ENCODE measurements around the gene WDR89. TPM values are rescaled to one million over a fixed set of nuclear protein-coding genes. Genes with fewer than 3 reads are reported as not detected.

Gene WDR89
- total and polyA plus RNA-seq, 2 donors (not counting 1 experiment from before 2014, with no cell fraction given), result 5.9 to 19.0 TPM

DNA sequence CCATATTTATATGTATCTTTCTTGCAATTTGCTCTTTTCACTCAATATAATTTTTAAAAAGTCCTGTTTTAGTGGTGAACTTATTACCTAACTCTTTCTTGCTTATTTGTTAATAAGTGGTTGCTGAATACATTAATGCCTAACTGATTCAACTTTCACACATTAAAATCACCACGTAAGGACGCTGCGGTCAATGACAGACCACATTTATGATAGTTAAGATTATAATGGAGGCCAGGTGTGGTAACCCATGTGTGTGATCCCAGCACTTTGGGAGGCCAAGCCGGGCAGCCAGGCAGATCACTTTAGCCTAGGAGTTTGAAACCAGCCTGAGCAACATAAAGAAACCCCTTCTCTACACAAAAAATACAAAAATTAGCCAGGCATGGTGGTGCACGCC is 37.0 kb downstream of the WDR89 start:
- Mint-ChIP-seq H3K27me3 (no peaks in the 10 kb centered on the region), H3K4me3 (no peak overlapping the region), H3K27ac (peak overlapping the region; percentile 24), H3K4me1 (peaks cover 6% of the 10 kb centered on the region), H3K9me3 (ENCODE audit: insufficient read depth) (no peaks in the 10 kb centered on the region)
- ChIA-PET CTCF (no interaction called here), POLR2A (no interaction called here)
- DNase-seq (no peak), ATAC-seq (ENCODE audit: low read depth) (no peak)
- peaks cover 5 to 7% of the 10 kb centered on the region in 2 donors for H3K4me1 ChIP-seq (ENCODE audit: control insufficient read depth in 2 of 2, insufficient read depth in 2 of 2, low read length in 2 of 2)
- no peak overlapping the region for H3K9ac ChIP-seq (ENCODE audit: low read length)
- intact Hi-C loops (cut with micrococcal nuclease), result no loop called here
- peaks cover 37% of the 10 kb centered on the region for H3K79me2 ChIP-seq (ENCODE audit: control insufficient read depth, insufficient read depth, low read length)
- TF ChIP-seq, protein P1, sequence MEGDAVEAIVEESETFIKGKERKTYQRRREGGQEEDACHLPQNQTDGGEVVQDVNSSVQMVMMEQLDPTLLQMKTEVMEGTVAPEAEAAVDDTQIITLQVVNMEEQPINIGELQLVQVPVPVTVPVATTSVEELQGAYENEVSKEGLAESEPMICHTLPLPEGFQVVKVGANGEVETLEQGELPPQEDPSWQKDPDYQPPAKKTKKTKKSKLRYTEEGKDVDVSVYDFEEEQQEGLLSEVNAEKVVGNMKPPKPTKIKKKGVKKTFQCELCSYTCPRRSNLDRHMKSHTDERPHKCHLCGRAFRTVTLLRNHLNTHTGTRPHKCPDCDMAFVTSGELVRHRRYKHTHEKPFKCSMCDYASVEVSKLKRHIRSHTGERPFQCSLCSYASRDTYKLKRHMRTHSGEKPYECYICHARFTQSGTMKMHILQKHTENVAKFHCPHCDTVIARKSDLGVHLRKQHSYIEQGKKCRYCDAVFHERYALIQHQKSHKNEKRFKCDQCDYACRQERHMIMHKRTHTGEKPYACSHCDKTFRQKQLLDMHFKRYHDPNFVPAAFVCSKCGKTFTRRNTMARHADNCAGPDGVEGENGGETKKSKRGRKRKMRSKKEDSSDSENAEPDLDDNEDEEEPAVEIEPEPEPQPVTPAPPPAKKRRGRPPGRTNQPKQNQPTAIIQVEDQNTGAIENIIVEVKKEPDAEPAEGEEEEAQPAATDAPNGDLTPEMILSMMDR (IDR thresholded peaks at IDR 0.05), result no peak
- no peak for TF ChIP-seq EZH2 (IDR thresholded peaks at IDR 0.05; ENCODE audit: borderline replicate concordance, insufficient read depth, low read depth, low read length, poor library complexity, severe bottlenecking)
- WGBS (ENCODE audit: insufficient coverage), result 100% methylated on average over 1 of the region's 5 CpGs
- no peaks in the 10 kb centered on the region for H3K27me3 ChIP-seq (replicated peaks in 1 of 4; ENCODE audit: control extremely low read depth in 1 of 4, control insufficient read depth in 3 of 4, insufficient read depth in 4 of 4, low read length in 3 of 4)
- H4K20me1 ChIP-seq (ENCODE audit: control insufficient read depth, insufficient read depth, low read length, poor library complexity, severe bottlenecking), result peaks cover 5% of the 10 kb centered on the region
- H3K27ac ChIP-seq (ENCODE audit: low read length in 2 of 2), result no peak overlapping the region
- H2AFZ ChIP-seq (ENCODE audit: insufficient read depth, low read depth, low read length, poor library complexity, severe bottlenecking), result no peak overlapping the region
- no peak overlapping the region for H3K4me3 ChIP-seq (ENCODE audit: control extremely low read depth in 1 of 5, extremely low read depth in 1 of 5, insufficient read depth in 1 of 5, low read depth in 2 of 5, low read length in 4 of 5)
- no peak overlapping the region for H3K4me2 ChIP-seq (replicated peaks; ENCODE audit: low read depth, low read length, poor library complexity, severe bottlenecking)
- H3K9me3 ChIP-seq (ENCODE audit: control extremely low read depth in 1 of 3, control insufficient read depth in 2 of 3, insufficient read depth in 1 of 3, low read length in 2 of 3), result no peaks in the 10 kb centered on the region
- H3K36me3 ChIP-seq (replicated peaks in 1 of 2; ENCODE audit: control extremely low read depth in 1 of 2, control insufficient read depth in 1 of 2, extremely low read depth in 1 of 2, insufficient read depth in 2 of 2, low read length in 1 of 2), result peaks cover 2 to 14% of the 10 kb centered on the region in 2 experiments

DNA sequence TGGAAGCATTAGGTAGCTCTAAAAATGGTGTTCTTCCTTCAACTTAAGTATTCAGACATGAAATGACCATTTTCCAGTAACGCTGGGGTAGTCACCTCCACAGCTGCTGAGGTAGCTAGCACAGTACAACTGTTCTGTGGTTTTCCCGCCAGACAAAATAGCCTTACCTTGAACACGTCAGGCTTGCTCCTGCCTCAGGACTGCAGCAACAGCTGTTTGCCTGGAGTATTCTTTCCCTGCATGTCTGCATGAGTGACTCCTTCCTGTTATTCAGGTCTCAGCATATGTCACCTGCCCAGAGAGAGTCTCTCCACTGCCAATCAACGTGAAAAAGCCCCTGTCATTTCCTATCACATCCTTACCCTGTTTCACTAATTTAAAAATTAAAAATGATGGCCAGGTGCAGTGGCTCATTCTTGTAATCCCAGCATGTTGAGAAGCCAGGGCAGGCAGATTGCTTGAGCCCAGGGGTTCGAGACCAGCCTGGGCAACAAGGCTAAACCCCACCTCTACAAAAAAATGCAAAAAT is 37.9 kb downstream of the WDR89 start:
- Histone ChIP-seq H3K9ac (ENCODE audit: low read length) (no peak overlapping the region), H4K20me1 (ENCODE audit: control insufficient read depth, insufficient read depth, low read length, poor library complexity, severe bottlenecking) (peaks cover 5% of the 10 kb centered on the region), H3K36me3 (replicated peaks in 1 of 2; ENCODE audit: control extremely low read depth in 1 of 2, control insufficient read depth in 1 of 2, extremely low read depth in 1 of 2, insufficient read depth in 2 of 2, low read length in 1 of 2) (peaks cover 2 to 22% of the 10 kb centered on the region in 2 experiments), H3K79me2 (ENCODE audit: control insufficient read depth, insufficient read depth, low read length) (peaks cover 32% of the 10 kb centered on the region), H3K27me3 (replicated peaks in 1 of 4; ENCODE audit: control extremely low read depth in 1 of 4, control insufficient read depth in 3 of 4, insufficient read depth in 4 of 4, low read length in 3 of 4) (no peaks in the 10 kb centered on the region), H3K9me3 (ENCODE audit: control extremely low read depth in 1 of 3, control insufficient read depth in 2 of 3, insufficient read depth in 1 of 3, low read length in 2 of 3) (no peaks in the 10 kb centered on the region), H3K4me1 (ENCODE audit: control insufficient read depth in 2 of 2, insufficient read depth in 2 of 2, low read length in 2 of 2) (peaks cover 5 to 7% of the 10 kb centered on the region in 2 donors), H3K27ac (ENCODE audit: low read length in 2 of 2) (peak overlapping the region in 1 of 2 donors; percentile 26), H3K4me2 (replicated peaks; ENCODE audit: low read depth, low read length, poor library complexity, severe bottlenecking) (no peak overlapping the region), H3K4me3 (ENCODE audit: control extremely low read depth in 1 of 5, extremely low read depth in 1 of 5, insufficient read depth in 1 of 5, low read depth in 2 of 5, low read length in 4 of 5) (no peak overlapping the region), H2AFZ (ENCODE audit: insufficient read depth, low read depth, low read length, poor library complexity, severe bottlenecking) (no peak overlapping the region)
- no peaks in the 10 kb centered on the region for H3K9me3 Mint-ChIP-seq (ENCODE audit: insufficient read depth)
- TF ChIP-seq EZH2 (IDR thresholded peaks at IDR 0.05; ENCODE audit: borderline replicate concordance, insufficient read depth, low read depth, low read length, poor library complexity, severe bottlenecking), result no peak
- TF ChIP-seq, protein P1 (IDR thresholded peaks at IDR 0.05), result no peak
- intact Hi-C loops (cut with micrococcal nuclease), result no loop called here
- 66% methylated on average over 3 of the region's 5 CpGs for WGBS (ENCODE audit: insufficient coverage)
- no peak for ATAC-seq (ENCODE audit: low read depth)
- POLR2A ChIA-PET, result no interaction called here
- no peak for DNase-seq
- H3K27me3 Mint-ChIP-seq, result no peaks in the 10 kb centered on the region
- peak overlapping the region; percentile 32 for H3K27ac Mint-ChIP-seq
- CTCF ChIA-PET, result interaction anchor here (1.2 kb wide), 1 partner anchor 29 kb away, joined by 3 read pairs; no protein-coding TSS in a partner anchor
- no peak overlapping the region for H3K4me3 Mint-ChIP-seq
- H3K4me1 Mint-ChIP-seq, result peaks cover 6% of the 10 kb centered on the region
